Measurements from ENCODE around the gene CRLF3. TPM values are rescaled to one million over a fixed set of nuclear protein-coding genes. Genes with fewer than 3 reads are reported as not detected.

CRLF3 gene
- polyA plus RNA-seq, 1 of the 3 experiments (the other 2 are of a cell fraction) = 10.9 TPM

GRCh38 chr17:30840771-30841170 is 16.3 kb upstream of the CRLF3 start:
- no peak overlapping the region for H2AFZ ChIP-seq (ENCODE audit: low read depth)
- ChIA-PET CTCF (interaction anchor here (1.2 kb wide), 2 partner anchors 9 to 15 kb away, joined by 3 to 4 read pairs; partner anchors contain the start of gene ATAD5), POLR2A (no interaction called here)
- H3K36me3 ChIP-seq (replicated peaks in 1 of 2; ENCODE audit: control insufficient read depth in 1 of 2, insufficient read depth in 2 of 2, low read length in 1 of 2) = peaks cover 15 to 29% of the 10 kb centered on the region in 2 experiments
- no peaks in the 10 kb centered on the region for H3K4me1 ChIP-seq (ENCODE audit: control insufficient read depth in 1 of 2, insufficient read depth in 2 of 2, low read depth in 1 of 2, low read length in 1 of 2)
- peaks cover 3% of the 10 kb centered on the region for H3F3A ChIP-seq (replicated peaks; ENCODE audit: insufficient read depth)
- no peaks in the 10 kb centered on the region for H3K9me2 ChIP-seq
- no peaks in the 10 kb centered on the region for H4K20me1 ChIP-seq (ENCODE audit: insufficient read depth)
- H3K27me3 ChIP-seq (ENCODE audit: insufficient read depth) = no peaks in the 10 kb centered on the region
- no peak overlapping the region for H3K4me2 ChIP-seq
- no peak overlapping the region for H3K27ac ChIP-seq (ENCODE audit: low read depth in 2 of 2, low read length in 1 of 2)
- TF ChIP-seq RCOR1 (IDR thresholded peaks at IDR 0.05; ENCODE audit: low read length) (no peak), MXI1 (IDR thresholded peaks at IDR 0.05; ENCODE audit: low read depth, low read length) (no peak), FOXM1 (IDR thresholded peaks at IDR 0.05; ENCODE audit: low read depth) (no peak), EP300 (IDR thresholded peaks at IDR 0.05; ENCODE audit: borderline replicate concordance in 1 of 2, low read depth in 1 of 2, low read length in 1 of 2) (no peak), MEF2A (IDR thresholded peaks at IDR 0.05; ENCODE audit: borderline replicate concordance, low read depth) (no peak), GABPA (IDR thresholded peaks at IDR 0.05; ENCODE audit: low read depth) (no peak), REST (IDR thresholded peaks at IDR 0.05; ENCODE audit: low read depth, low read length) (no peak)
- H3K9ac ChIP-seq = no peak overlapping the region
- H3K79me2 ChIP-seq (ENCODE audit: insufficient read depth) = no peaks in the 10 kb centered on the region
- H3K4me3 ChIP-seq (ENCODE audit: low read depth in 2 of 2, low read length in 1 of 2) = no peak overlapping the region
- DNase-seq = no peak
- 94% methylated on average over 7 of the region's 7 CpGs for WGBS (ENCODE audit: low lambda C conversion rate)
- no peaks in the 10 kb centered on the region for H3K9me3 ChIP-seq

- H3K36me3 ChIP-seq (replicated peaks in 1 of 2; ENCODE audit: control insufficient read depth in 1 of 2, insufficient read depth in 2 of 2, low read length in 1 of 2) = peaks cover 17 to 25% of the 10 kb centered on the region in 2 experiments
Observed at GRCh38 chr17:30838202-30838807, 13.8 kb upstream of the CRLF3 start.

More at GRCh38 chr17:30838202-30838807, 13.8 kb upstream of the CRLF3 start:
- no peaks in the 10 kb centered on the region for H3K4me1 ChIP-seq (ENCODE audit: control insufficient read depth in 1 of 2, insufficient read depth in 2 of 2, low read depth in 1 of 2, low read length in 1 of 2)
- no peaks in the 10 kb centered on the region for H3F3A ChIP-seq (replicated peaks; ENCODE audit: insufficient read depth)
- no peaks in the 10 kb centered on the region for H3K27me3 ChIP-seq (ENCODE audit: insufficient read depth)
- H3K9me3 ChIP-seq = no peaks in the 10 kb centered on the region
- H3K9me2 ChIP-seq = no peaks in the 10 kb centered on the region
- no peak overlapping the region for H3K27ac ChIP-seq (ENCODE audit: low read depth in 2 of 2, low read length in 1 of 2)
- H3K79me2 ChIP-seq (ENCODE audit: insufficient read depth) = peaks cover 24% of the 10 kb centered on the region
- no peaks in the 10 kb centered on the region for H4K20me1 ChIP-seq (ENCODE audit: insufficient read depth)
- no peak overlapping the region for H3K9ac ChIP-seq
- ChIA-PET POLR2A (no interaction called here), CTCF (interaction anchor here (0.7 to 1.0 kb wide), 3 partner anchors 12 to 121 kb away, joined by 3 read pairs; no protein-coding TSS in a partner anchor)
- no peak overlapping the region for H3K4me3 ChIP-seq (ENCODE audit: low read depth in 2 of 2, low read length in 1 of 2)
- TF ChIP-seq CTCF (IDR thresholded peaks at IDR 0.05) (no peak), FOXM1 (IDR thresholded peaks at IDR 0.05; ENCODE audit: low read depth) (no peak), TEAD4 (IDR thresholded peaks at IDR 0.05; ENCODE audit: borderline replicate concordance, insufficient read depth) (no peak), PBX3 (IDR thresholded peaks at IDR 0.05) (no peak), JUND (IDR thresholded peaks at IDR 0.05) (no peak), USF2 (IDR thresholded peaks at IDR 0.05; ENCODE audit: borderline replicate concordance, low read depth, low read length) (no peak), IRF3 (IDR thresholded peaks at IDR 0.05; ENCODE audit: low read depth, low read length) (no peak), RXRA (IDR thresholded peaks at IDR 0.05; ENCODE audit: borderline replicate concordance, low read depth) (no peak), MEF2A (IDR thresholded peaks at IDR 0.05; ENCODE audit: borderline replicate concordance, low read depth) (no peak), MXI1 (IDR thresholded peaks at IDR 0.05; ENCODE audit: low read depth, low read length) (no peak)
- no peak overlapping the region for H2AFZ ChIP-seq (ENCODE audit: low read depth)
- 95% methylated on average over 5 of the region's 5 CpGs for WGBS (ENCODE audit: low lambda C conversion rate)
- H3K4me2 ChIP-seq = no peak overlapping the region
- DNase-seq = no peak

Measured in SK-N-SH (cell line).